Articular chondrocyte of knee joint (primary cell): Measurements from ENCODE around the gene PDXK. TPM values are rescaled to one million over a fixed set of nuclear protein-coding genes. Genes with fewer than 3 reads are reported as not detected.

ENCODE experiments used
- small RNA-seq: library from RNA; depleted of rRNA; stranded (forward); fragments of <200 nt; gene quantifications from one replicate; pipeline ENCODE3, GENCODE V24; 2012
- total RNA-seq: library from RNA; depleted of rRNA; stranded (reverse); fragments of >200 nt; gene quantifications from 2 replicates; pipeline ENCODE4 v1.2.3, GENCODE V29; 2012

PDXK gene
- total RNA-seq = 112 and 137 TPM in 2 replicates

GRCh38 chr21:43718872-43719747 is at the start of gene PDXK:
TSS of gene PDXK (plus strand) at chr21:43719129. CDS start at chr21:43719295, 166 bp downstream.

DNA sequence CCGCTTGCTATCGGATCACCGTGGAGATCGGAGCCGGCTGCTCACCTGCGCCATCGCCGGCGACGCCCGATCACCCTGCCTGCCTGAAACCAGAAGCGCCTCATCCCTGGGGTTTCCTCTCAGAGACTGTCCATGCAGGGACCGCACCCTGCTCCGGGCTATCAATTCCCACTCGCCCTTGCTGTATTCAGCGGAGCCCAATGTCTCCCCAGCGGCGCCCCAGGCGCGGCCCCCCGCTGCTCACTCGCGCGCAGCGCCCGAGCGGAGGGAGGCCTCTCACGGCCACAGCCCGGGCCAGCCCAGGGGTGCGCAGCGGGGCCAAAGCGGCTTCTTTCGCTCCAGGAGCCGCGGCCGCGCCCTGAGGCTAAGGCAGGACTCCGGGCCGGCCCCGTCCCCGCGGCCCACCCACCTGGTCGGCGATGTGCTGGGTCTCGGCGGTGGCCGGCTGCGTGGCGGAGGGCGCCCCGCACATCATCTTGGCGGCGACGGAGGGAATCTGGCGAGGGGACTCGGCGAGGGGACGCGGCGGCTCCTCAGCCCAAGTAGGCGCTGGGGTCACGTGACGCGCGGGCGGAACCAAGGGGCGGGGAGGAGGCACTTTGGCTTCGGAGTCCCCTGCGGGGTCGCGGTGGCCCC is 57.0 kb downstream of the PDXK start, which contains the start of gene CSTB:
TSS of gene CSTB (minus strand) at position 514 of the 636 bp plus-strand sequence. CDS start at position 475, 39 bp downstream.

DNA sequence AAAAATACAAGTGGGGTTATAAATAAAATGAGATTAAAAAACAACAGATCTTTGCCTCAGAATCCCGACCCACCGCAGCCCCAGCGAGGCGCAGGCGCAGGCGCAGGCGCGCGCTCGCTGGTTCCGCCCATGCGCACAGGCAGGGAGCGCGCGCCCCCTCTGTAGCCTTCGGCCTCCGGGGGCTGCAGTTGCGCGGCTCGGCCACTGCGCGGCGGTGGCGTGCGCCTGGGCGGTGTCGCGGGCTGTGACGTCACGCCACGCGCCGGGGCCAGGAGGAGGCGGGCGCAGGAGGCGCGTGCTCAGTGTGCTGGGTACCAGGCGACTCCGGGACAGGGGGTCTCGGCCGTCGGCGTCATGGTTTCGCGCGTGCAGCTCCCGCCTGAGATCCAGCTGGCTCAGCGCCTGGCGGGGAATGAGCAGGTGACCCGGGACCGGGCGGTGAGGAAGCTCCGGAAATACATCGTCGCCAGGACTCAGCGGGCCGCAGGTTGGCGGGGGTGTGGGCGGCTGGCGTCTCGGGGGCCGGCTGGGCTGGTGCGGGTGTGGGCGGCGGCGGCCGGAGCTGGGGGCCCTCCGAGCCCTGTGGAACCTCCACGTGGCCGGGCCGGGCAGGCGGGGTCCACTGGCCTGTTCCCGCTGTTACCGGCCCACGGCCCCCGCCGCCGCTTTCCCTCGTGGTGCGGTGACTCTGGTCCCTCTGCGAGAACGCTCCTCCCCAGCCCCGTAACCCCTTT is 70.5 kb downstream of the PDXK start, which contains the start of gene RRP1:
TSS of gene RRP1 (plus strand) at position 302 of the 734 bp plus-strand sequence. CDS start at position 355, 53 bp downstream.

Small RNA genes lying within 50 kb of the gene (small RNA-seq; reads per million reads assigned to genes)
- not detected for gene AP001052.1

Other genes starting within 250 kb of the PDXK start
- gene HSF2BP, start 59.6 kb upstream of the PDXK start, total RNA-seq = 2.0 and 2.4 TPM in 2 replicates
- gene RRP1B, start 59.6 kb upstream of the PDXK start, total RNA-seq = 25.8 and 28.2 TPM in 2 replicates
- gene CSTB, start 57.2 kb downstream of the PDXK start, total RNA-seq = 14.6 and 22.1 TPM in 2 replicates
- gene RRP1, start 70.4 kb downstream of the PDXK start, total RNA-seq = 18.4 and 20.5 TPM in 2 replicates
- gene AGPAT3, start 146.1 kb downstream of the PDXK start, total RNA-seq = 45.9 and 47.1 TPM in 2 replicates